Lung (tissue), 12 donors: ENCODE measurements around the gene FOXP1. TPM values are rescaled to one million over a fixed set of nuclear protein-coding genes. Genes with fewer than 3 reads are reported as not detected.

Experiments
- ATAC-seq: fragments of 200-7000 bp; cut with Tn5 transposase; one replicate; pipeline ENCODE4 v1.9.1; 2020; ENCODE audit warnings: moderate number of reproducible peaks; ENCODE audit not compliant: insufficient read depth, low FRiP score
- DNase-seq, 3 donors: peaks; one replicate each; pipeline ENCODE4 v3.0.0-alpha.2; 2013 to 2017
- H3K27ac ChIP-seq, 2 donors: one replicate each; pipeline ENCODE4 v1.5.1; 2013; ENCODE audit warnings: mild to moderate bottlenecking in 2 of 2, moderate library complexity in 2 of 2, control low read depth in 1 of 2, inconsistent platforms in 1 of 2, low read depth in 1 of 2, low read length in 1 of 2
- H3K27me3 ChIP-seq, 3 donors: one replicate each; pipeline ENCODE4 v1.5.1; 2013; ENCODE audit warnings: low read length in 2 of 3; ENCODE audit not compliant: control insufficient read depth in 3 of 3, insufficient read depth in 3 of 3
- H3K36me3 ChIP-seq, 4 donors: one replicate each; pipeline ENCODE4 v1.5.1; 2013; ENCODE audit warnings: low read length in 4 of 4, mild to moderate bottlenecking in 1 of 4, moderate library complexity in 1 of 4; ENCODE audit not compliant: control insufficient read depth in 4 of 4, insufficient read depth in 4 of 4
- H3K4me1 ChIP-seq, 5 donors: one replicate each; pipeline ENCODE4 v1.5.1; 2013; ENCODE audit warnings: low read length in 5 of 5, mild to moderate bottlenecking in 2 of 5, moderate library complexity in 1 of 5; ENCODE audit not compliant: control insufficient read depth in 5 of 5, insufficient read depth in 5 of 5
- H3K4me3 ChIP-seq: one replicate; pipeline ENCODE4 v1.5.1; 2013; ENCODE audit warnings: mild to moderate bottlenecking, control low read depth, moderate library complexity
- H3K9ac ChIP-seq, 2 donors: one replicate each; pipeline ENCODE4 v1.5.1; 2013; ENCODE audit warnings: low read length in 2 of 2, control low read depth in 1 of 2; ENCODE audit not compliant: insufficient read depth in 1 of 2
- H3K9me3 ChIP-seq, 4 donors: one replicate each; pipeline ENCODE4 v1.5.1; 2013; ENCODE audit warnings: low read length in 3 of 4, mild to moderate bottlenecking in 1 of 4, moderate library complexity in 1 of 4; ENCODE audit not compliant: control insufficient read depth in 4 of 4, insufficient read depth in 3 of 4
- WGBS, 2 donors: extraction: QIAGEN DNeasy Blood & Tissue Kit; methylation state at CpG; one replicate each; pipeline ENCODE4 v1.1.7; 2013; 5-methylcytosine and 5-hydroxymethylcytosine counted together
- polyA plus RNA-seq, 2 donors: library from polyadenylated mRNA; stranded (reverse); fragments of 200-250 nt; gene quantifications; one replicate each; pipeline ENCODE4 v1.2.1, GENCODE V29; 2013
- total RNA-seq, 2 donors: library from RNA; depleted of rRNA in 1 of 2; stranded (reverse); fragments of >200 nt in 1 of 2; gene quantifications; one replicate each; pipeline ENCODE4 v1.2.1, GENCODE V29; 2014 to 2021
- TF ChIP-seq, protein P1 (sequence below): IDR thresholded peaks from 2 replicates; pipeline ENCODE4 v1.5.1; 2012; ENCODE audit warnings: mild to moderate bottlenecking; ENCODE audit errors: control extremely low read depth, extremely low read depth
- donor health status: control.
- donor health status: control.
- donor health status: Bipolar disorder and iron deficiency.
- donor health status: healthy.
- donor health status: DM: yes; HTN: yes; CAD: no.

FOXP1 gene
- total and polyA plus RNA-seq, 4 donors = 13.8 to 287 (median 73.9) TPM

DNA sequence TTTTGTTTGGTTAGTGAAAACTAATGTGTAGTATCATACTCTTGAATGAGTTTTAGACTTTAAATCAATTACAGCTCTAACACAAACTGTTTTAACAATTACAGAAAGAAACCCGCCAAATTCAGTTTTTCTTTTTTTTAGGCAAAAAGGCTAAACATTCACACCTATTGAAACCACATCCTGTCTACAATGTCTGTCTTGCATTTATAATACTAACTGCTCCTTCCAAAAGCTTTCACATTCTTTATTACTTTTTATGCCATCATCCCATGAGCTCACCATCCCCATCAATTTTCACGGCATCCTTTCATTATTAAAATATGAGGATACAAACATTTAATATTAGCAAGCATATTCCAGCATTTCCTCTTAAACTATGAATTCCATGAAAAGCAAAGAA, 593.3 kb downstream of the FOXP1 start:
- no peak overlapping the region for H3K27ac ChIP-seq
- TF ChIP-seq, protein P1, sequence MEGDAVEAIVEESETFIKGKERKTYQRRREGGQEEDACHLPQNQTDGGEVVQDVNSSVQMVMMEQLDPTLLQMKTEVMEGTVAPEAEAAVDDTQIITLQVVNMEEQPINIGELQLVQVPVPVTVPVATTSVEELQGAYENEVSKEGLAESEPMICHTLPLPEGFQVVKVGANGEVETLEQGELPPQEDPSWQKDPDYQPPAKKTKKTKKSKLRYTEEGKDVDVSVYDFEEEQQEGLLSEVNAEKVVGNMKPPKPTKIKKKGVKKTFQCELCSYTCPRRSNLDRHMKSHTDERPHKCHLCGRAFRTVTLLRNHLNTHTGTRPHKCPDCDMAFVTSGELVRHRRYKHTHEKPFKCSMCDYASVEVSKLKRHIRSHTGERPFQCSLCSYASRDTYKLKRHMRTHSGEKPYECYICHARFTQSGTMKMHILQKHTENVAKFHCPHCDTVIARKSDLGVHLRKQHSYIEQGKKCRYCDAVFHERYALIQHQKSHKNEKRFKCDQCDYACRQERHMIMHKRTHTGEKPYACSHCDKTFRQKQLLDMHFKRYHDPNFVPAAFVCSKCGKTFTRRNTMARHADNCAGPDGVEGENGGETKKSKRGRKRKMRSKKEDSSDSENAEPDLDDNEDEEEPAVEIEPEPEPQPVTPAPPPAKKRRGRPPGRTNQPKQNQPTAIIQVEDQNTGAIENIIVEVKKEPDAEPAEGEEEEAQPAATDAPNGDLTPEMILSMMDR = no peak
- DNase-seq = no peak
- H3K9ac ChIP-seq = no peak overlapping the region
- H3K9me3 ChIP-seq = no peaks in the 10 kb centered on the region
- ATAC-seq = no peak
- peaks cover 0 to 15% (median 0%) of the 10 kb centered on the region in 5 donors for H3K4me1 ChIP-seq
- peaks cover 12 to 25% (median 17%) of the 10 kb centered on the region in 4 donors for H3K36me3 ChIP-seq
- no peaks in the 10 kb centered on the region for H3K27me3 ChIP-seq
- 85 to 93% methylated on average over 2 of the region's 2 CpGs for WGBS, 2 donors
- no peak overlapping the region for H3K4me3 ChIP-seq

GRCh38 chr3:70989174-70989573, 594.4 kb downstream of the FOXP1 start:
- Histone ChIP-seq H3K4me1 (peaks cover 0 to 15% (median 2%) of the 10 kb centered on the region in 5 donors), H3K27ac (no peak overlapping the region), H3K4me3 (no peak overlapping the region), H3K9ac (no peak overlapping the region), H3K9me3 (no peaks in the 10 kb centered on the region), H3K36me3 (peaks cover 12 to 28% (median 21%) of the 10 kb centered on the region in 4 donors), H3K27me3 (no peaks in the 10 kb centered on the region)
- DNase-seq (no peak), ATAC-seq (no peak)
- TF ChIP-seq, protein P1 = no peak
- whole genome bisulfite sequencing, 2 donors = 65 to 81% methylated on average over 3 of the region's 3 CpGs

GRCh38 chr3:70988111-70988510, 595.4 kb downstream of the FOXP1 start:
- no peak overlapping the region for H3K4me3 ChIP-seq
- no peak overlapping the region for H3K27ac ChIP-seq
- peaks cover 0 to 15% (median 7%) of the 10 kb centered on the region in 5 donors for H3K4me1 ChIP-seq
- 47 to 90% methylated on average over 4 of the region's 4 CpGs for WGBS, 2 donors
- H3K9me3 ChIP-seq = no peaks in the 10 kb centered on the region
- TF ChIP-seq, protein P1 = no peak
- no peak overlapping the region for H3K9ac ChIP-seq
- peaks cover 9 to 30% (median 23%) of the 10 kb centered on the region in 4 donors for H3K36me3 ChIP-seq
- DNase-seq = no peak
- no peaks in the 10 kb centered on the region for H3K27me3 ChIP-seq
- no peak for ATAC-seq

GRCh38 chr3:70985572-70985971, 598.0 kb downstream of the FOXP1 start:
- no peak for ATAC-seq
- DNase-seq = no peak
- H3K9me3 ChIP-seq = no peaks in the 10 kb centered on the region
- H3K36me3 ChIP-seq = peaks cover 11 to 29% (median 19%) of the 10 kb centered on the region in 4 donors
- H3K9ac ChIP-seq = no peak overlapping the region
- TF ChIP-seq, protein P1 = no peak
- H3K4me1 ChIP-seq = peaks cover 0 to 30% (median 21%) of the 10 kb centered on the region in 5 donors
- H3K4me3 ChIP-seq = no peak overlapping the region
- H3K27ac ChIP-seq = no peak overlapping the region
- H3K27me3 ChIP-seq = no peaks in the 10 kb centered on the region
- 78 to 81% methylated on average over 4 of the region's 4 CpGs for WGBS, 2 donors
